ENCODE data around the gene NSMCE4A. TPM values are rescaled to one million over a fixed set of nuclear protein-coding genes. Genes with fewer than 3 reads are reported as not detected.

NSMCE4A gene
- total RNA-seq, 1 experiment from 2014 or later: 64.4 TPM

GRCh38 chr10:121911421-121911697 is 63.7 kb downstream of the NSMCE4A start (continued):
- no peak for TF ChIP-seq NFATC4 (CRISPR knock-in tag; IDR thresholded peaks at IDR 0.05)

GRCh38 chr10:121910673-121911420 is 64.2 kb downstream of the NSMCE4A start:
- no peak for TF ChIP-seq MLX (CRISPR knock-in tag; IDR thresholded peaks at IDR 0.05)
- peak; percentile 51; the same call in 1 of the 2 replicates for TF ChIP-seq ZNF121 (CRISPR knock-in tag; IDR thresholded peaks at IDR 0.05)
- no peaks in the 10 kb centered on the region for H3K27me3 Mint-ChIP-seq (ENCODE audit: low read depth)
- no peak for DNase-seq (ENCODE audit: low spot score)
- no peak for ATAC-seq
- no peaks in the 10 kb centered on the region for H3K4me1 Mint-ChIP-seq
- H3K27ac Mint-ChIP-seq: peak overlapping the region; percentile 86; the same call in 1 of the 2 replicates
- ChIA-PET POLR2A (interaction anchor here (0.7 kb wide), 1 partner anchor 1002 kb away, joined by 6 read pairs; no protein-coding TSS in a partner anchor), CTCF (no interaction called here)
- H3K4me3 Mint-ChIP-seq: no peak overlapping the region
- peaks cover 66% of the 10 kb centered on the region for H3K36me3 Mint-ChIP-seq
- H3K9me3 Mint-ChIP-seq: no peaks in the 10 kb centered on the region

Other genes with a start within 250 kb of the NSMCE4A start
- 20.5 to 23.8 TPM (median 22.6 TPM) in 3 replicates for gene ATE1, start 47.2 kb downstream of the NSMCE4A start, total RNA-seq (2021)
- 22.2 to 28.9 TPM (median 23.1 TPM) in 3 replicates for gene TACC2, start 13.9 kb upstream of the NSMCE4A start, total RNA-seq (2021)